Ovary (tissue), 3 donors: ENCODE results near the gene MPND.

Source experiments
- CTCF ChIP-seq, 3 donors: fragments of 450-650 bp in 2 of 3; fragments of 200-600 bp in 1 of 3; IDR thresholded peaks; one replicate each; pipeline versions ENCODE4 v1.5.1 to v1.8.0; 2016 to 2022; ENCODE audit warnings: antibody characterized with exemption in 3 of 3, mild to moderate bottlenecking in 1 of 3
- EP300 ChIP-seq: sonication (generic); formaldehyde crosslinking; IDR thresholded peaks from one replicate; pipeline ENCODE4 v1.6.1; 2017; ENCODE audit warnings: antibody characterized with exemption
- POLR2A ChIP-seq: fragments of 450-650 bp; IDR thresholded peaks from one replicate; pipeline ENCODE4 v1.6.1; 2017; ENCODE audit warnings: antibody characterized with exemption, mild to moderate bottlenecking, moderate library complexity
- donor health status: DM: no; HTN: no; CAD: no.

GRCh38 chr19:4366666-4367335 is 23.4 kb downstream of the MPND start:
- no peak for TF ChIP-seq CTCF (IDR thresholded peaks at IDR 0.05)
- TF ChIP-seq EP300 = no peak
- no peak for TF ChIP-seq POLR2A
